ENCODE results near the gene TNS4. TPM values are rescaled to one million over a fixed set of nuclear protein-coding genes. Genes with fewer than 3 reads are reported as not detected.
A peak's percentile ranks its signal among the peaks of the same experiment; 100 is the strongest.

TNS4 gene
- total and polyA plus RNA-seq, 8 donors: 0.18 to 23.2 (median 0.76) TPM; not detected in 2

- Histone ChIP-seq H3K4me3 (no peak overlapping the region), H3K4me1 (peaks cover 10 to 47% (median 13%) of the 10 kb centered on the region in 4 donors), H3K27me3 (peaks cover 0 to 9% (median 0%) of the 10 kb centered on the region in 3 donors), H3K27ac (peak overlapping the region in 1 of 5 donors; percentile 36), H3K9me3 (no peaks in the 10 kb centered on the region), H3K36me3 (no peaks in the 10 kb centered on the region)
- TF ChIP-seq POLR2AphosphoS5 (IDR thresholded peaks at IDR 0.05): peak in 2 of 3 donors; percentile 10 to 35
- TF ChIP-seq POLR2A (IDR thresholded peaks at IDR 0.05): no peak
- WGBS, 5 donors: 21 to 45% (median 27%) methylated on average over 3 of the region's 3 CpGs
- intact Hi-C loops (cut with DNase I; ENCODE audit: low total_unique reads): no loop called here
- peak in 1 of 2 donors; percentile 73 for DNase-seq
These were observed 15.3 kb upstream of the TNS4 start for GRCh38 chr17:40516581-40517285.

GRCh38 chr17:40515491-40516041 lies 14.1 kb upstream of the TNS4 start:
- no peak overlapping the region for H3K4me3 ChIP-seq
- H3K9me3 ChIP-seq: no peaks in the 10 kb centered on the region
- H3K4me1 ChIP-seq: peaks cover 10 to 48% (median 13%) of the 10 kb centered on the region in 4 donors
- H3K36me3 ChIP-seq: no peaks in the 10 kb centered on the region
- intact Hi-C loops (cut with DNase I; ENCODE audit: low total_unique reads): no loop called here
- H3K27ac ChIP-seq: no peak overlapping the region
- DNase-seq: no peak
- no peaks in the 10 kb centered on the region for H3K27me3 ChIP-seq
- WGBS, 5 donors: 69 to 84% (median 81%) methylated on average over 11 of the region's 11 CpGs
- TF ChIP-seq EP300 (IDR thresholded peaks at IDR 0.05): no peak
- no peak for TF ChIP-seq POLR2A (IDR thresholded peaks at IDR 0.05)
- no peak for TF ChIP-seq POLR2AphosphoS5 (IDR thresholded peaks at IDR 0.05)
- TF ChIP-seq CTCF (IDR thresholded peaks at IDR 0.05): no peak

- Histone ChIP-seq H3K4me1 (peaks cover 10 to 52% (median 13%) of the 10 kb centered on the region in 4 donors), H3K27ac (no peak overlapping the region), H3K9me3 (no peaks in the 10 kb centered on the region), H3K36me3 (no peaks in the 10 kb centered on the region), H3K27me3 (no peaks in the 10 kb centered on the region), H3K4me3 (no peak overlapping the region)
- WGBS, 5 donors: 82 to 91% (median 90%) methylated on average over 4 of the region's 4 CpGs
- intact Hi-C loops (cut with DNase I; ENCODE audit: low total_unique reads): no loop called here
- no peak for DNase-seq
- TF ChIP-seq POLR2AphosphoS5 (IDR thresholded peaks at IDR 0.05) (no peak), POLR2A (IDR thresholded peaks at IDR 0.05) (no peak), CTCF (IDR thresholded peaks at IDR 0.05) (no peak), EP300 (IDR thresholded peaks at IDR 0.05) (no peak)
These were observed 13.6 kb upstream of the TNS4 start for GRCh38 chr17:40515011-40515410.

GRCh38 chr17:40514013-40514875 lies 12.8 kb upstream of the TNS4 start:
- no peak for DNase-seq
- no peaks in the 10 kb centered on the region for H3K9me3 ChIP-seq
- H3K4me3 ChIP-seq: no peak overlapping the region
- no peaks in the 10 kb centered on the region for H3K36me3 ChIP-seq
- no peaks in the 10 kb centered on the region for H3K27me3 ChIP-seq
- no peak overlapping the region for H3K27ac ChIP-seq
- TF ChIP-seq EP300 (IDR thresholded peaks at IDR 0.05) (no peak), CTCF (IDR thresholded peaks at IDR 0.05) (no peak), POLR2AphosphoS5 (IDR thresholded peaks at IDR 0.05) (no peak), POLR2A (IDR thresholded peaks at IDR 0.05) (no peak)
- H3K4me1 ChIP-seq: peaks cover 10 to 57% (median 13%) of the 10 kb centered on the region in 4 donors
- 92 to 96% (median 93%) methylated on average over 7 of the region's 7 CpGs for WGBS, 5 donors
- intact Hi-C loops (cut with DNase I; ENCODE audit: low total_unique reads): no loop called here

Data from stomach (tissue), 9 donors.